GM18507 (cell line): ENCODE results near the gene PDGFRA.
"Not testable (repeated sequence)": the region's sequence is repeated elsewhere in the genome, so short reads cannot be mapped to it uniquely, and the experiment has no call there.

Source experiments
- DNase-seq: peaks from one replicate; pipeline ENCODE4 v3.0.0; 2011; ENCODE audit warnings: low read depth; ENCODE audit not compliant: insufficient read length; ENCODE audit errors: extremely low spot score
- FAIRE-seq: peaks from 2 replicates; lab custom pipeline; 2011; peaks lifted over from hg19 to GRCh38; lab: Jason Lieb, UNC

The PDGFRA gene

GRCh38 chr4:54296548-54297203, 67.6 kb downstream of the PDGFRA start:
- FAIRE-seq (no peak), DNase-seq (no peak)

- FAIRE-seq = no peak
- no peak for DNase-seq
Observed at GRCh38 chr4:54308110-54308509, 79.0 kb downstream of the PDGFRA start.

- FAIRE-seq = peak; percentile 96
Observed at GRCh38 chr4:54315561-54316538, 86.8 kb downstream of the PDGFRA start.

GRCh38 chr4:54317690-54318089, 88.6 kb downstream of the PDGFRA start:
- DNase-seq (no peak), FAIRE-seq (no peak)

More at GRCh38 chr4:54315561-54316538, 86.8 kb downstream of the PDGFRA start:
- peak; percentile 43 for DNase-seq

DNA sequence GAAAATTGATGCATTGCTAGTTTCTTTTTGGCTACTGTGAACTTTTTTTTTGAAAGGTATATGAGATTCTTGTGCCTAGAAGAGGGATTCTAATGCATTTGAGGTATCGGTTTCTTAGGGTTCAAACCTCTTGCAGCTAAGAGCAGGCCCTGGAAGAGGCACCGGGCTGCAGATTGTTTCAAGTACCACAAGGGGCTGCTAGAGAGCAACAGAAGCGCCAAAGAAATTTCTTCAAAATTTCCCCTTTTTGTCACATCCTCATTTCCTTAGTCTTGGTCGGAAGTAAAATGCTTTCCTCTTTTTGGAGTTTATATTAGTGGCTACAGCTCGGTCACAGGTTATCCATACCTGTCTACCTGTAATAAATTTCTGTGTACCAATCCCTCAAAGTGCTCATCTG, 89.8 kb downstream of the PDGFRA start:
- DNase-seq (peak; percentile 26), FAIRE-seq (peak; percentile 72)

- no peak for DNase-seq
- FAIRE-seq = no peak
Observed at GRCh38 chr4:54320826-54321685, 92.0 kb downstream of the PDGFRA start.

DNA sequence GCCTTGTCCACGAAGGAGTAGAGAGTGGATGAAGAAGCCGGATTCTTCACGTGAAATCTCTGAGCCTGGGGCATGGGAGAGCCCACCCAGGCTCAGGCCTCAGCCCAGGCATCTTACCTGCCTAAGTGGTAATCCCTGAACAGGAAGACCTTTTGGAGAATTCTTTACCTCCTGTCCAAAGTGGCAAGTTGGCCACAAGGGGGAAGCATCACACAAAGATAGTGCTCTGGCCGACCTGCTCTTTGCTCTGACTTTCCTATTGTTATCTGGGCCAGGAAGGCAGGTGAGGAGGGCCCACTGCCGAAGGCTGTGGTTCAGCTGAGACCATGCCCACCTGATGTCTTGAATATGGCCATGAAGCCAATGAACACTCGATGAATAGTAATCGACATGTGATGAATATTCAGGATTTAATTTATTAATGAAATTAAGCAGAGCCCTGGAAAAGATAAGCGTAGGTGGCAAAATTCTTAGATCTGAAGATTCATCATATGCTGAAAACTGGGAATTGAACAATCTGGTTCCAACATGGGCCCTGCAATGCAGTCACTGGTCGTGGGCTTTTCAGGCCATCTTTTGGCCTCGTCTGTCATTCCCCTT, 93.8 kb downstream of the PDGFRA start:
- FAIRE-seq (peak; percentile 83), DNase-seq (peak; percentile 45)

- no peak for FAIRE-seq
Observed at GRCh38 chr4:54330896-54331295, 101.8 kb downstream of the PDGFRA start.

GRCh38 chr4:54332542-54332941, 103.4 kb downstream of the PDGFRA start:
- no peak for FAIRE-seq

More at GRCh38 chr4:54330896-54331295, 101.8 kb downstream of the PDGFRA start:
- DNase-seq = no peak

GRCh38 chr4:54333657-54334056, 104.6 kb downstream of the PDGFRA start:
- FAIRE-seq (no peak), DNase-seq (no peak)

More at GRCh38 chr4:54332542-54332941, 103.4 kb downstream of the PDGFRA start:
- DNase-seq = no peak

DNA sequence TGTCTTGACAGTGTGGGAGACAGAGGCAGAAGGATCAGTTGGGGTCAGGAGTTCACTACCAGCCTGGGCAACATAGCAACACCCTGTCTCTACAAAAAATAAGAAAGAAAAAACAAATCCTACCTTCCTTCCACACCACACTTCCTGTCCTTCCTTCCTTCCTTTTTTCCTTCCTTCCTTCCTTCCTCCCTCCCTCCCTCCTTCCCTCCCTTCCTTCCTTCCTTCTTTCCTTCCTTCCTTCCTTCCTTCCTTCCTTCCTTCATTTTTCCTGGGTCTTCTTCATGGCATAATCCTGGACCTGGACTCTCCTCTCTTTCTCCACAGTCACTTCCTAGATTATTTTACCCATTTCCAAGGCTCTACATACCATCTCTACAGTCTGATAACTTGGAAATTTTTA, 105.7 kb downstream of the PDGFRA start:
- not testable (repeated sequence) for FAIRE-seq, DNase-seq

DNA sequence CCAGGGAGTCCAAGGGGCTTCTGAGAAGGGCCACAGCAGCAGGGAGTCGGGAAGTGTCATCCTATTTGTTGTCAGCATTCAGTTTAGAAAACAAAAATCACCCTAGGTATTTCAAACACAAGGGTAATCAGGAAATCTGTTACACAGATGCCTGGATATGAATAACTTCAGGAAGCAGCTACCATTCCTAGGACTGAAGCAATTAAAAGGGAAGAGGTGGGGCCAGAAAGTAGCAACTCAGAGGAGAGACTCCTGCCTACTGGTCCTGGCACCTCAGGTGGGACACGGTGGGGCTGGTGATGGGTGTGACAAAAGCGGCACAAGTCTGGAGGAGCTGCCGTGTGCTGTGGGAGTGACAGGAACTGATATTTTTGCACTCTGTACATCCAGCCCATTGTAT, 107.9 kb downstream of the PDGFRA start:
- no peak for FAIRE-seq

GRCh38 chr4:54342067-54342466, 113.0 kb downstream of the PDGFRA start:
- DNase-seq, FAIRE-seq: not testable (repeated sequence)

More for the DNA sequence above, 107.9 kb downstream of the PDGFRA start:
- DNase-seq = no peak
